Activated CD8-positive, alpha-beta T cell treated with anti-CD3 and anti-CD28 coated beads for 36 hours (primary cell): ENCODE data around the gene DGKB. TPM values are rescaled to one million over a fixed set of nuclear protein-coding genes. Genes with fewer than 3 reads are reported as not detected.

Source experiments
- ATAC-seq: fragments of 200-7000 bp; cut with Tn5 transposase; one replicate; pipeline ENCODE4 v1.10.0; 2021; ENCODE audit warnings: mild to moderate bottlenecking, moderate library complexity
- CTCF ChIA-PET: fragments of 350-600 bp; sonication (Branson Sonifier 250); formaldehyde crosslinking; loops from one replicate; lab custom pipeline; 2021; ENCODE audit warnings: antibody characterized with exemption; lab: Charles Lee
- POLR2A ChIA-PET: fragments of 350-600 bp; sonication (Branson Sonifier 250); formaldehyde crosslinking; loops from one replicate; lab custom pipeline; 2021; ENCODE audit warnings: antibody characterized with exemption; lab: Charles Lee
- DNase-seq: peaks from one replicate; pipeline ENCODE4 v3.0.0-alpha.2; 2020
- H3K27ac Mint-ChIP-seq: one replicate; pipeline ENCODE4 v1.8.0; 2021; ENCODE audit warnings: mild to moderate bottlenecking, mixed read lengths
- H3K27me3 Mint-ChIP-seq: one replicate; pipeline ENCODE4 v1.8.0; 2021; ENCODE audit warnings: mixed read lengths
- H3K36me3 Mint-ChIP-seq: one replicate; pipeline ENCODE4 v1.8.0; 2021; ENCODE audit warnings: low read depth, mixed read lengths
- H3K4me1 Mint-ChIP-seq: one replicate; pipeline ENCODE4 v1.8.0; 2021; ENCODE audit warnings: low read depth, mixed read lengths
- H3K4me3 Mint-ChIP-seq: one replicate; pipeline ENCODE4 v1.8.0; 2021; ENCODE audit warnings: mild to moderate bottlenecking, moderate library complexity, mixed read lengths
- H3K9me3 Mint-ChIP-seq: one replicate; pipeline ENCODE4 v1.8.0; 2021; ENCODE audit warnings: mixed read lengths
- CTCF ChIP-seq: fragments of 200-600 bp; IDR thresholded peaks from one replicate; pipeline ENCODE4 v1.8.0; 2022; ENCODE audit warnings: antibody characterized with exemption, mild to moderate bottlenecking
- intact Hi-C: fragments of 100-400 bp; cut with micrococcal nuclease; formaldehyde crosslinking; loops from one replicate; pipeline ENCODE4 v1.10.0; 2022
- total RNA-seq, 2 experiments: library from RNA; stranded (reverse); gene quantifications; one replicate each; pipeline ENCODE4 v1.2.3, GENCODE V29; 2021

DGKB gene
- total RNA-seq, 2 experiments from 2014 or later, result not detected

GRCh38 chr7:14841086-14841485, 61.5 kb downstream of the DGKB start:
- Mint-ChIP-seq H3K4me3 (no peak overlapping the region), H3K4me1 (no peaks in the 10 kb centered on the region), H3K9me3 (peaks cover 3% of the 10 kb centered on the region), H3K27me3 (no peaks in the 10 kb centered on the region), H3K27ac (no peak overlapping the region), H3K36me3 (no peaks in the 10 kb centered on the region)
- POLR2A ChIA-PET, result no interaction called here
- ATAC-seq, result no peak
- CTCF ChIA-PET, result no interaction called here
- no peak for DNase-seq
- no peak for TF ChIP-seq CTCF
- intact Hi-C loops, result no loop called here

- intact Hi-C loops, result no loop called here
- Mint-ChIP-seq H3K9me3 (peaks cover 3% of the 10 kb centered on the region), H3K27ac (no peak overlapping the region), H3K4me3 (no peak overlapping the region), H3K4me1 (no peaks in the 10 kb centered on the region), H3K36me3 (no peaks in the 10 kb centered on the region), H3K27me3 (no peaks in the 10 kb centered on the region)
- POLR2A ChIA-PET, result interaction anchor here (0.6 kb wide), 1 partner anchor 230 kb away, joined by 4 read pairs; no protein-coding TSS in a partner anchor
- DNase-seq (no peak), ATAC-seq (no peak)
- CTCF ChIA-PET, result no interaction called here
- no peak for TF ChIP-seq CTCF
Observed at GRCh38 chr7:14839307-14839706, 63.2 kb downstream of the DGKB start.

GRCh38 chr7:14837216-14837615, 65.3 kb downstream of the DGKB start:
- H3K27me3 Mint-ChIP-seq, result no peaks in the 10 kb centered on the region
- POLR2A ChIA-PET, result no interaction called here
- peaks cover 3% of the 10 kb centered on the region for H3K9me3 Mint-ChIP-seq
- ATAC-seq, result no peak
- TF ChIP-seq CTCF, result no peak
- intact Hi-C loops, result no loop called here
- no peaks in the 10 kb centered on the region for H3K36me3 Mint-ChIP-seq
- DNase-seq, result no peak
- CTCF ChIA-PET, result no interaction called here
- H3K4me3 Mint-ChIP-seq, result no peak overlapping the region
- no peaks in the 10 kb centered on the region for H3K4me1 Mint-ChIP-seq
- H3K27ac Mint-ChIP-seq, result no peak overlapping the region

GRCh38 chr7:14836571-14837189, 65.9 kb downstream of the DGKB start:
- H3K4me3 Mint-ChIP-seq, result no peak overlapping the region
- H3K27me3 Mint-ChIP-seq, result no peaks in the 10 kb centered on the region
- no peaks in the 10 kb centered on the region for H3K4me1 Mint-ChIP-seq
- H3K27ac Mint-ChIP-seq, result no peak overlapping the region
- no peak for TF ChIP-seq CTCF
- ChIA-PET CTCF (no interaction called here), POLR2A (no interaction called here)
- DNase-seq (no peak), ATAC-seq (no peak)
- H3K36me3 Mint-ChIP-seq, result no peaks in the 10 kb centered on the region
- H3K9me3 Mint-ChIP-seq, result peaks cover 3% of the 10 kb centered on the region
- intact Hi-C loops, result no loop called here

GRCh38 chr7:14836006-14836405, 66.5 kb downstream of the DGKB start:
- POLR2A ChIA-PET, result no interaction called here
- CTCF ChIA-PET, result no interaction called here
- peaks cover 3% of the 10 kb centered on the region for H3K9me3 Mint-ChIP-seq
- no peaks in the 10 kb centered on the region for H3K36me3 Mint-ChIP-seq
- H3K4me3 Mint-ChIP-seq, result no peak overlapping the region
- TF ChIP-seq CTCF, result no peak
- H3K27ac Mint-ChIP-seq, result no peak overlapping the region
- H3K4me1 Mint-ChIP-seq, result no peaks in the 10 kb centered on the region
- no peak for DNase-seq
- intact Hi-C loops, result no loop called here
- H3K27me3 Mint-ChIP-seq, result no peaks in the 10 kb centered on the region
- ATAC-seq, result no peak
